ENCODE data around the gene UNKL.

Gene UNKL

DNA sequence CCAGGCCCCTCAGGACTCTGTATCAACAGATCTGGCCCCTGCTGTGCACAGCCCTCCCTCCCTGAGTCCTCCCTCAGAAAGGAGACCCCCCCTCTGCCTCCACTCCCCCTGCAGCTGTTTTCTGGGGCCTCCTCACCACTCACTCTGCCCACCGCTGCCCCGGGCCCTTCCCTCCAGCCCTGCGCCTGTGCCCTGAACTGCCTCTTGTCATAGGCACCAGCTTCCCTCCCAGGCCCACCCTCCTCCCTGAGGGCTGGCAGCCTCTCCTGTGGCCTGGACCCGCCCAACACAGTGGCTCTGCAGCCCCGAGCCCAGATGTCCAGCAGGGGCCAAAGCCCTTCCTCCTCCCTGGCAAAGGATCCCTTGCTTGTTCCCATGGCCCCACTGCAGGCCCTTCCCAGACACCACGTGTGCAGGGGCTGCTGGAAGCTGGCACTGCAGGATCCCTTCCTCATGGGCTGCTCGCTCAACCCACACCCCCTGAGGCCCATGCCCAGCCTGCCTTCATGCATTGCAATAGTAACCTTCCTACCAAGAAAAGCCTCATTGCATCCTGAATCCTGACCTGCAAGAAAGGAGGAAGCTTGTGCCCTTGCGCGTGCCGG, 37.0 kb downstream of the UNKL start:
- DNase-seq (ENCODE audit: low spot score) = peak; percentile 49

DNA sequence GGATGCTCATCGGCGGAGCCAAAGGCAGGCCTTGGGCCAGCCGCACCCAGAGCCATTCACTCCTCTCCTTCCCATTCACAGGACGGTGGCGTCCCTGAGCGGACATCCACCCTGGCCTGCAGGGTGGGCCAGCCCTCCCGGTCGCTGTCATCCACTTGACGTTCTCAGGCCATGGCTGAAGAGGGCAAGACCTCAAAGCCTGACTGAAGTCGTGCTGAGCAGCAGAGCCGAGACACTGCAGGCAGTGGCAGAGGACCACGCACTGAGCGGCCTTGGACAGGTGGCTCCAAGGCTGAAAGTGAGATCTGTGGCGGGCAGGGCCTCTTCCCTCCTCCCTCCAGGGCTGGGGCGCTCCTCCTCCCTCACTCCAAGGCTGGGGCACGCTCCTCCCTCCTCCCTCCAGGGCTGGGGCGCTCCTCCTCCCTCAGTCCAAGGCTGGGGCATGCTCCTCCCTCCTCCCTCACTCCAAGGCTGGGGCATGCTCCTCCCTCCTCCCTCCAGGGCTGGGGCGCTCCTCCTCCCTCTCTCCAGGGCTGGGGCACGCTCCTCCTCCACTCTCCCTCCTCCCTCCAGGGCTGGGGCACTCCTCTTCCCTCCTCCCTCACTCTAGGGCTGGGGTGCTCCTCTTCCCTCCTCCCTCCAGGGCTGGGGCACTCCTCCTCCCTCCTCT, 38.6 kb downstream of the UNKL start:
- no peak for DNase-seq (ENCODE audit: low spot score)

DNA sequence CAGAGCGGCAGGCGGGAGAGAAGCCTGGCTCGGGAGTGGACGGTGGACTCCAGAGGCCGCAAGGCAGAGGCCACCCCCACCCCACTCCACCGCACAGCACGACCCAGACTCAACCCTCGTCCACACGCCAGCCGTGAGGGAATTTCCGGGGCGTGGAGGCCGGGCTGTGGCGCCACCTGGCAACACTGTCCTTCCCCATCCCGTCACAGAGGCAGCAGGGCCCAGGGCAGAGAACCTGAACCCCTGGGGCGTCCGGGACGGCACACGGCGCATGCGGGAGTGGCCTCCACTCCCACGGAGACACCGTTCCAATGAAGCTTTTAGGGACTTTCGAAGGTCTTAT, 39.2 kb downstream of the UNKL start:
- DNase-seq (ENCODE audit: low spot score) = no peak

GRCh38 chr16:1374418-1375297, 39.8 kb downstream of the UNKL start:
- no peak for DNase-seq (ENCODE audit: low spot score)

- DNase-seq (ENCODE audit: low spot score) = no peak
Measured at GRCh38 chr16:1372292-1372950, 42.1 kb downstream of the UNKL start.

GRCh38 chr16:1371054-1371978, 43.2 kb downstream of the UNKL start:
- DNase-seq (ENCODE audit: low spot score) = no peak

- no peak for DNase-seq (ENCODE audit: low spot score)
Measured at GRCh38 chr16:1367486-1368174, 46.9 kb downstream of the UNKL start.

DNA sequence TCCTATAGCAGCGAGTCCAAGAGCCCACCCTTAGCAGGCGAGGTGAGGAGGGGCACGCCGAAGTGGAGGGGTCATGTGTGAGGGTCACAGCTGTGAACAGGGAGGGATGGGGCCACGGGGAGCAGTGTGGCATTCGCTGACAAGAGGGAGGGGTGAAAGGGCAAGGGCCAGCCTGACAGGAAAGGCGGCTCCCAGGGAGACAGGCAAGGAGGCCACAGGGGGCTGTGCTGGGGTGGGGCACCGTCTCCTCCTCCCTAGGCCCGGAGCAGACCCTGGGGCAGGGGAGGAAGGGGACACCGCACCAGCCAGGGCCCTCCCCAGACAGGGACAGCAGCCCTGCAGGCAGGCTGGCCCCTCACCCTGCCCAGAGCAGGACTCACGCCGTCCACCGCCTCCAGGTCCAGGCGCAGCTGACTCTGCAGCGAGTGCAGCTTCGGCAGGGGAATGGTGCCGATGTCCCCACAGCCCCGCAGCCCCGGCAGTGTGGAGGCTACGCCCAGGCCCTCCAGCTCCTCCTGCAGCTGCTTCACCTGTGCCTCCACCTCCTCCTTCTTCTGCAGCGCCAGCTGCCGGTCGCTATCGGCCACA, 47.7 kb downstream of the UNKL start:
- DNase-seq (ENCODE audit: low spot score) = no peak

DNA sequence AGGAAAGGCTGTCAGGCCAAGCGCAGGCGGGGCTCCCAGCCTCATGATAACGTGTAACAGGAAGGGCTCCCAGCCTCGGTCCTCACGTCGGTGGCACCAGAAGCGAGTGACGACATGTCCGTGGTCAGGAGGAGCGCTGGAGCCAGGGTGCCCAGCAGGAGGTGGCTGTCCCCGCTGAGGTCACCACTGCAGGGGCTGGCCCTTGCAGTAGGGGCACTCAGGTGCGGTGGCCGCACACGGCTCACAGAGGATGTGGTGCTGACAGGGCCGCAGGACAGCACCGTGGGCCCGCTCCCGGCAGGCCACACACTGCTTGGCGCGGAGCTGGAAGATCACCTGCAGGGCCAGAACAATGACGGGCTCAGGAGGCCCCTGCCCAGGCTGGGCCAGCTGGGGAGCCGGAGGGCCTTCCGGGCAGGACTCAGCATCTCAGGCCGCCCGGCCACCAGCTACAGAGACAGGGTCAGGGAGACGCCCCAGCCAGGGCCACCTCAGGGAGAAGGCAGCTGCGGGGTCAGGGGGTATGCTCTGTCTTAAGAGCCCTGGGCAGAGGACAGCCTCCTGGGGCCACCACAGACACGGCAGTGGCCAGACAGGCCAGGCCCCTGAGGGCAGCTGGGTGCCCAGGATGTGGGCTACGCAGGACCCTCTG, 48.3 kb downstream of the UNKL start:
- no peak for DNase-seq (ENCODE audit: low spot score)

- DNase-seq (ENCODE audit: low spot score) = no peak
Measured at GRCh38 chr16:1364510-1364909, 50.0 kb downstream of the UNKL start.

GRCh38 chr16:1363501-1364041, 50.9 kb downstream of the UNKL start:
- no peak for DNase-seq (ENCODE audit: low spot score)

GRCh38 chr16:1362807-1363206, 51.7 kb downstream of the UNKL start:
- DNase-seq (ENCODE audit: low spot score) = no peak

GRCh38 chr16:1361685-1362360, 52.7 kb downstream of the UNKL start:
- no peak for DNase-seq (ENCODE audit: low spot score)

GRCh38 chr16:1357906-1358566, 56.5 kb downstream of the UNKL start:
- DNase-seq (ENCODE audit: low spot score) = no peak

DNA sequence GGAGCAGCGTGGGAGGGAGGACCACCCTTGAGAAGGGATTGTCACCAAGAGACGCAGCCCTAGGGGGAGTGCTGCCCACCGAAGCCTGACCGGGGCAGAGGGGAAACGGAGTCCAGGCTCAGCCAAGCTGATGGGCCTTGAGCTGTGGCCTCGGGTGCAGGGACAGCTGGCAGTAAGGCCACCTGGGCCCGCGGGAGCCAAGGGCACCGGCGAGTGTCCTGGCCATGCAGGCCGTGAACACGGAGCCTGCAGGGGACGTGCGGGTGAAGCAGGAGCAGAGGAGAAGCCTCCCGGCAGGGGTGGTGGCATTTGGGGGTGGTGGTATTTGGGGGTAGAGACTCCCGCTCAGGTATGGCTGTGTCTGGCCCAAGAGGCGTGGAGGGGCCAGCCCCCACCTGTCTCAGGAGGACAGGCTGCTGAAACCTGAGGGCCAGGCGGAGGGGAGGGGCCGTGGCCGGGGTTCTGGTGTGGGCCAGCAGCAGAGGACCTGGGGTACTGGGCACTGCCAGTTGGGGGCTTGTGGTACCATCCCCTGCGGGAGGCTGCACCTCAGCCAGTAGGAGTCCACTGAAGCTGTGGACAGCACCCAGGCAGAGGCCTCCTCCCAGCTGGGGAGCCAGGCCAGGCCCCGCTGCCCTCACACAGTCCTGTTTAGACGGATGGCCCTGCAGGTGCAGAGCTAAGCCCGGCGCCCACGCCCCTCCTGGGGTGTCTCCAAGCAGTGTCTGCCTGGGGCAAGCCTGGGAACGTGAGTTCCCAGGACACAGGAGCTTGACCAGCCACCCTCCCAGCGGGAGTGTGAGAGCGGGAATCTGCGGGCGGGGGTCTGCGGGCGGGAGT, 58.2 kb downstream of the UNKL start:
- DNase-seq (ENCODE audit: low spot score) = no peak

GRCh38 chr16:1355591-1355990, 58.9 kb downstream of the UNKL start:
- no peak for DNase-seq (ENCODE audit: low spot score)

GRCh38 chr16:1354815-1355540, 59.5 kb downstream of the UNKL start:
- no peak for DNase-seq (ENCODE audit: low spot score)
